ENCODE results near the gene SEPTIN10.
"Not testable (repeated sequence)": the region's sequence is repeated elsewhere in the genome, so short reads cannot be mapped to it uniquely, and the experiment has no call there.

Gene SEPTIN10

DNA sequence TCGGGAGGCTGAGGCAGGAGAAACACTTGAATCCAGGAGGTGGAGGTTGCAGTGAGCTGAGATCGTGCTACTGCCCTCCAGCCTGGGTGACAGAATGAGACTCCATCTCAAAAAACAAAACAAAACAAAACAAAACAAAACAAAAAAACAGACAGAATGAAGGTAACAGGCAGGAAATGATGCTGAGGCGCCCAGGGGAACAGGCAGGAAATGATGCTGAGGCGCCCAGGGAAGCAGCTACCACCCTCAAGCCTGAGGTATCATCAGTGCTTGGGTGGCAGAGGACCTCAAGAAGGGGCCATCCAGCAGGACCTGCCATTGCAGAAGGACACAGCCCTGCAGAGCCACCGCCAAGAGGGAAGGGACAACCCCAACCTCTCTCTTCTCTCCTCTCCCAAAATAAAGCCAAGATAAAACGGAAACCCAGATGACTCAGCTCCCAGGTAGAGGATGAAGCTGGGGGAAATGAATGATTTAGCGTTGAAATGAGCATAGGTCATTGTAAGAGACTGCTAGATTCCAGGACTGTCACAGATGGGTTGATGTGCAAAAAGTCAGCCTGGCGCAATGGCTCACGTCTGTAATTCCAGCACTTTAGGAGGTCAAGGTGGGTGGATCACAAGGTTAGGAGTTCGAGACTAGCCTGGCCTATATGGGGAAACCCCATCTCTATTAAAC lies 19.7 kb upstream of the SEPTIN10 start:
- no peak for DNase-seq

GRCh38 chr2:109632158-109632789 lies 18.5 kb upstream of the SEPTIN10 start:
- no peak for DNase-seq

- no peak for DNase-seq
Observed at GRCh38 chr2:109631741-109632140, 18.0 kb upstream of the SEPTIN10 start.

- DNase-seq, result no peak
Observed at GRCh38 chr2:109630441-109631430, 17.0 kb upstream of the SEPTIN10 start.

- DNase-seq, result no peak
Observed at GRCh38 chr2:109629867-109630266, 16.1 kb upstream of the SEPTIN10 start.

DNA sequence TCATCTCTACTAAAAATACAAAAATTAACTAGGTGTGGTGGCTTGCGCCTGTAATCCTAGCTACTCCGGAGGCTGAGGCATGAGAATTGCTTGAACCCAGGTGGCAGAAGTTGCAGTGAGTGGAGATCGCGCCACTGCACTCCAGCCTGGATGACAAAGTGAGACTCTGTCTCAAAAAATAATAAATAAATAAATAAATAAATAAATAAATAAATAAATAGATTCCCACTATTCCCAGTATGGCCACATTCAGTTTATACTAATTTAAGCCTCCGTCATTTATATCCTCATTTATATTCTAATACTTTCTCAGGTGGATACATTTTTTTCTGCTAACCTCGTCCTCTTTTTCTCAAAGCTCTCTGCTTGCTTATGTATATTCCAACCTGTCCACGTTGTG lies 14.6 kb upstream of the SEPTIN10 start:
- DNase-seq, result not testable (repeated sequence)

- no peak for DNase-seq
Observed at GRCh38 chr2:109624339-109624738, 10.6 kb upstream of the SEPTIN10 start.

DNA sequence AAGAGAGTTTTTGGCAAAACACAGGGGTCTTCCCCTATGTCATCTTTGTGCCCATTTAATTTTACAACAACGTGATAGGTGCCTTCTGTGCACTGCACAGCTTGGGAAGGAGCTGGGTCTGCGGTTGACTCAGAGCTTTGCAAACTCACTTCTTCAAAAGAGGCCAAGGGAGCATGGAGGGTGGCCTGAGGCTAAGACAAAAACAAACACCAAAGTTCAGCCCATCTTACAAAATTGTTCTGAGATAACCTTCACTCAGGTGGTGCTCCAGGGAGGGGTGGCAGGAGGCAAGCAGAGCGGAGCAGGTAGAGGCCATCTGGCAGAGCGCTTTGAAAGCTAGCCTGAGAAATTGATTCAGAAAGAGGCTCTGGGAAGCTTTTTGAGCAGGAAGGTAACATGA lies 10.2 kb upstream of the SEPTIN10 start:
- no peak for DNase-seq

- DNase-seq, result no peak
Observed at GRCh38 chr2:109623297-109623696, 9.5 kb upstream of the SEPTIN10 start.

DNA sequence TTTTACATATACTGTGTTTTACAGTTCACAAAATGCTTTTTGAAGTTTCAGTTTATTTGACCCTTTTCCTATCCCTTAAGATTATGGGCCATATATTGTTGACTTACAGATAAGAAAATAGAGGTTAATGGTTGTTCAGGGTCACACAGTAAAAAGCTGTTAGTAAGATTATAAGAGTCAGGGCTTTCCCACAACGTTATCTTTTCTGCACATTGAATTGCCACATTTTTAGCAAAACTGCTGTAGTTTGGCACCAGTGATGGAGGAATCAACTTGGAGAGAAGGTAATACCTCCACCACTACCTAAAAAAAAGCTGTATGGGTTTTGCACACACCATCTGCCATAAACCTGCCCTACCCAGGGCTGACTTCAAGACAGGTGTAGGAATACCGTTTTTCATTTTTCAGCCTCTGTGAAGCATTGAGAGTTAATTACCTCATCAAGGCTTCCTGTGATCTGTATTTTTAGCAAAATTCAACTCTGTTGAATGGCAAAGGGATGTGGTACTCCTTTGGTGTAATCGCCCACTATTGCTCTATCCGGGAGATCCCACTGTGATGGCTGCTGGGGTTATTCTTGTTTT lies 5.4 kb upstream of the SEPTIN10 start:
- DNase-seq, result no peak

- no peak for DNase-seq
Observed at GRCh38 chr2:109616184-109616583, 2.4 kb upstream of the SEPTIN10 start.

- DNase-seq, result no peak
Observed at GRCh38 chr2:109615637-109616144, 1.9 kb upstream of the SEPTIN10 start.

DNA sequence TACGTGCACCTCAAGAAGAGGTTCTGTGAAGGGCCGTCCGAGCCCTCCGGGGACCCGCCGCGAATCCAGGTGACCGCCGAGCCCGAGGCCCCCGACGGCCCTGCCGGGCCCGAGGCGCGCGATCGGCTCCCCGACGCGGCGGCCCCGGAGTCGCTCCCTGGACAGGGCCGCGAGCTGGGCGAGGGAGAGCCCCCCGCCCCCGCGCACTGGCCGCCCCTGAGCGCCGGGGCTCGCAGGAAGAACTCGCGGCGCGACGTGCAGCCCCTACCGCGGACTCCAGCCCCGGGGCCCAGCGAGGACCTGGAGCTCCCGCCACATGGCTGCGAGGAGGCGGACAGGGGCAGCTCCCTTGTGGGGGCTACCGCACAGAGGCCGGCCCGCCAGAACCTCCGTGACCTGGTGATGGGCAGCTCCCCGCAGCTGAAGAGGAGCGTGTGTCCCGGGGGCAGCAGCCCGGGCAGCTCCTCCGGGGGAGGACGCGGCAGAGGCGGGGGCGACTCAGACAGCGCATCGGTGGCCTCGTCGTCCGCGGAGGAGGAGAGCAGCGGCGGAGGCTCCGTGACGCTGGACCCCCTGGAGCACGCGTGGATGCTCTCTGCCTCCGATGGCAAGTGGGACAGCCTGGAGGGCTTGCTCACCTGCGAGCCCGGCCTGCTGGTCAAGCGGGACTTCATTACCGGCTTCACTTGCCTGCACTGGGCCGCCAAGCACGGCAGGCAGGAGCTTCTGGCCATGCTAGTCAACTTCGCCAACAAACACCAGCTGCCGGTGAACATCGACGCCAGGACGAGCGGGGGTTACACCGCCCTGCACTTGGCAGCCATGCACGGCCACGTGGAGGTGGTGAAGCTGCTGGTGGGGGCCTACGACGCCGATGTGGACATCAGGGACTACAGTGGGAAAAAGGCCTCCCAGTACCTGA lies 1.2 kb upstream of the SEPTIN10 start:
- no peak for DNase-seq

GRCh38 chr2:109613081-109613921 lies 465 bp downstream of the SEPTIN10 start:
- DNase-seq, result no peak

DNA sequence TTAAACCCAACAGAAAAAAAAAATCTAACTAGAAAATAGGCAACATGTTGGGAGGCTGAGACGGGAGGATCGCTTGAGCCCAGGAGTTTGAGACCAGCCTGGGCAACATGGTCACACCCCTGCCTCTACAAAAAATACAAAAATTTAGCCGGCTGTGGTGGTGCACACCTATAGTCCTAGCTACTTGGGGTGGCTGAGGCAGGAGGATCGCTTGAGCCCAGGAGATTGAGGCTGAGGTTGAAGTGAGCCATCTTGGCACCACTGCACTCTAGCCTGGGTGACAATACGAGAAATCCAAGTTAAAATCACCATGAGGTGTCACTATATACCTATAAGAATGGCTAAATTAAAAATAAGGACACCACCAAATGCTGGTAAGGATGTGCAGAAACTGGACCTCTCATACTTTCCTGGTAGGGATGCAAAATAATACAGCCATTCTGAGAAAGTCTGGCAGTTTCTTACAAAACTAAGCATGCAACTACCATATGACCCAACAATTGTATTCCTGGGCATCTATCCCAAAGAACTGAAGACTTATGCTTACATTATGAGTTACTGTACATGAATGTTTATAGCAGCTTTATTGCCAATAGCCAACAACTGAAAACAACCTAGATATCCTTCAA lies 2.2 kb downstream of the SEPTIN10 start:
- DNase-seq, result no peak

DNA sequence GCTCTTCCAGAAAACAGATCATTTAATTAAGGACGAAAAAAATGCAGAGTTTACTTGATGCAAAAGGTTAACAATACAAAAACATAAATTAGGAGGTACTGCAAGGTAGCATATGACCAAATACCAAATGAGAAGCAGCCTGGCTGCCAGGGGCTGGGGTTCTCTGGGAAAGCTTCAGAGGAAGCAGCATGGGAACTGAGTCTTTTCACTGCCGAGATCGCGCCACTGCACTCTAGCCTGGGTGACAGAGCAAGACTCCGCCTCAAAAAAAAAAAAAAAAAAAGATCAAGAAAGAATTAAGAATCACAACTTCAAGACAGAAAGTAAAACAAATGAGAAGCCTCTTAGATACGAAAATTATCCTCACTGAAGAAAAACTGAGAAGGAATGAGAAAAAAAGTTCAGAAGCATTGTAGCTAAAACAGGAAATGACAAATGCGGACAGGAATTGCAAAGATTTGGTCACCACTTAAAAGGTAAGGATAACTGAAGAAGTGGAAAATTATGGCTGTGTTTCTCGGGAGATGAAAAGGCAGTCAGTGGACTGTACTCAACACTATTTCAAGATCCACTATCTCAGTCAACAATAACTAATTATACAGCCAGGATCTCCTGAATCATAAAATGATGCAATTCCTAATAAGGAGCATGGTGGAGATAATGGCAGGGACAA lies 4.3 kb downstream of the SEPTIN10 start:
- no peak for DNase-seq

DNA sequence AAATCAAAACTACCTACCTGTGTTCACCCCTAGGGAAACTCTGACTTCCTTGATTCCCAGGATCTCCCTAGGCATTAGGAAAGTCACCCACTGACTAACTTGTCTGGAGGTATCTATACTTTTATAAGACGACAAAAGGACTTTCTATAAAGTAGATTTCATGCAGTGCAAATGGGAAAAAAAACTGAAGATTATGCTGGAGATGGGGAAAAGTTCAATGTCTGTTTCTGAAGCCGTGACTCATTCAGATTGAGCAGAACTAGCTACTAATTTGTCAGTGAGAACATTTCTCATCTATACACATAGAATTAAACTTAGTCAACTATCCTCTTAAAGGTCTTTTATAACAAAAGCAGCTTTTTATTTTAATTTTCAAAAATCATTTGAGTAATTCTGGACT lies 6.0 kb downstream of the SEPTIN10 start:
- DNase-seq, result no peak

GRCh38 chr2:109604597-109604996 lies 9.2 kb downstream of the SEPTIN10 start:
- DNase-seq, result no peak

DNA sequence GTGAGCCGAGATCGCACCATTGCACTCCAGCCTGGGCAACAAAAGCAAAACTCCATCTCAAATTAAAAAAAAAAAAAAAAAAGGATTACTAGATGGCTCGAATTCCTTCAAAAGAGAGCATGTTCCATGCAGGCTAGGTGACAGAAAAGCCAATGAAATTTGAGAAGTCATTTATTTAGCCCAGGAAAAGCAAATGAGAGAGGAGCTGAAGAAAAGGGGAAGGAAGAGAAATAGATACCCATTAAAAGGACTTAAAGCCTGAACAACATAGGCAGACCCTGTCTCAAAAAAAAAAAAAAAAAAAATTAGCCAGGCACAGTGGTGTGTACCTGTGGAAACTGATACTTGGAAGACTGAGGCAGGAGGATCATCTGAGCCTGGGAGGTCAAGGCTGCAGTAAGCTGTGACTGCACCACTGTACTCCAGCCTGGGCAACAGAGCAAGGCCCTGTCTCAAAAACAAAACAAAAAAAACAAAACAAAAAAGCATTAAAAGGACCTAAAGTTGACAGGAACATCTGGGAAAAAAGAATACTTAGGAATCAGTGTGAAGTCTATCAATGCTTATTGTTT lies 11.1 kb downstream of the SEPTIN10 start:
- DNase-seq, result no peak
